Measurements from ENCODE around the gene TXNL4A.

Gene TXNL4A

GRCh38 chr18:79930020-79930642 is 58.2 kb downstream of the TXNL4A start:
- no peak for TF ChIP-seq CSRNP3 (CRISPR knock-in tag; IDR thresholded peaks at IDR 0.05)
- TF ChIP-seq OSR1 (CRISPR knock-in tag; IDR thresholded peaks at IDR 0.05) = no peak
- no peak for TF ChIP-seq TSHZ2 (CRISPR knock-in tag; IDR thresholded peaks at IDR 0.05)
- TF ChIP-seq ZFP30 (CRISPR knock-in tag; IDR thresholded peaks at IDR 0.05) = no peak
- TF ChIP-seq ZNF565 (CRISPR knock-in tag; conservative IDR thresholded peaks at IDR 0.05; ENCODE audit: low read depth) = no peak
- TF ChIP-seq ZNF70 (CRISPR knock-in tag; IDR thresholded peaks at IDR 0.05) = no peak
- no peak for TF ChIP-seq RARB (CRISPR knock-in tag; IDR thresholded peaks at IDR 0.05)
- no peak for TF ChIP-seq ZC3H10 (CRISPR knock-in tag; IDR thresholded peaks at IDR 0.05)
- TF ChIP-seq CSDC2 (CRISPR knock-in tag; IDR thresholded peaks at IDR 0.05) = no peak
- TF ChIP-seq POU6F1 (CRISPR knock-in tag; IDR thresholded peaks at IDR 0.05; ENCODE audit: borderline replicate concordance, low read depth) = no peak
- no peak for TF ChIP-seq ZNF8 (CRISPR knock-in tag; IDR thresholded peaks at IDR 0.05)
- no peak for TF ChIP-seq PPARA (CRISPR knock-in tag; IDR thresholded peaks at IDR 0.05; ENCODE audit: borderline replicate concordance)
- no peak for TF ChIP-seq ZFP3 (CRISPR knock-in tag; IDR thresholded peaks at IDR 0.05)
- no peak for TF ChIP-seq CREB5 (CRISPR knock-in tag; IDR thresholded peaks at IDR 0.05; ENCODE audit: low read depth)
- no peak for TF ChIP-seq ESRRG (CRISPR knock-in tag; IDR thresholded peaks at IDR 0.05)
- ATAC-seq = no peak

DNA sequence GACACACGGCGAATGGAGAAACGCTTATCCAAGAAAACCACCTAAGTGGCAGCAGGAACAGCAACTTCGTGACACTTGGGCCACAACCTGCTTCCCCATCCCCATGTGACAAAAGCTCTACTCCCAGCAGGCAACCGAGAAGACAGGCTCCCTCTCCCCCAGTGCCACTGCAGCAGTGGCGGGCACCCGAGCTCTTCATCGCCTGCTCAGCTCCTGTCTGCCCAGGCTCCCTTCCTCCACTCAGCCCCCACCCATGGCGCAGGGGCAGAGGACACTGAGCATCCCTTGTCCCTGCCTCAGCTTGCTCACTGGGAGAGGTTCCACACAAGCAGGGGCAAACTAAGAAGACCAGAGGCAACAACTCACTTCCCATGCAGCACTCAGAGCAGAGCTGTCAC is 59.8 kb downstream of the TXNL4A start:
- TF ChIP-seq TCF4 (CRISPR knock-in tag; IDR thresholded peaks at IDR 0.05; ENCODE audit: borderline replicate concordance) = no peak
- no peak for TF ChIP-seq ZNF70 (CRISPR knock-in tag; IDR thresholded peaks at IDR 0.05)
- TF ChIP-seq RARB (CRISPR knock-in tag; IDR thresholded peaks at IDR 0.05) = no peak
- no peak for TF ChIP-seq ZNF565 (CRISPR knock-in tag; conservative IDR thresholded peaks at IDR 0.05; ENCODE audit: low read depth)
- TF ChIP-seq ESRRG (CRISPR knock-in tag; IDR thresholded peaks at IDR 0.05) = no peak
- TF ChIP-seq ARNTL (CRISPR knock-in tag; IDR thresholded peaks at IDR 0.05; ENCODE audit: borderline replicate concordance, low read depth) = no peak
- no peak for TF ChIP-seq POU6F1 (CRISPR knock-in tag; IDR thresholded peaks at IDR 0.05; ENCODE audit: borderline replicate concordance, low read depth)
- no peak for TF ChIP-seq TSHZ2 (CRISPR knock-in tag; IDR thresholded peaks at IDR 0.05)
- no peak for TF ChIP-seq ZNF8 (CRISPR knock-in tag; IDR thresholded peaks at IDR 0.05)
- TF ChIP-seq CSDC2 (CRISPR knock-in tag; IDR thresholded peaks at IDR 0.05) = no peak
- TF ChIP-seq ISL1 (CRISPR knock-in tag; IDR thresholded peaks at IDR 0.05) = no peak
- TF ChIP-seq ZFP30 (CRISPR knock-in tag; IDR thresholded peaks at IDR 0.05) = no peak
- TF ChIP-seq PPARA (CRISPR knock-in tag; IDR thresholded peaks at IDR 0.05; ENCODE audit: borderline replicate concordance) = no peak
- no peak for TF ChIP-seq GLIS3 (CRISPR knock-in tag; IDR thresholded peaks at IDR 0.05)
- TF ChIP-seq ZC3H10 (CRISPR knock-in tag; IDR thresholded peaks at IDR 0.05) = no peak
- no peak for TF ChIP-seq SNAI2 (CRISPR knock-in tag; IDR thresholded peaks at IDR 0.05)
- no peak for TF ChIP-seq PATZ1 (CRISPR knock-in tag; IDR thresholded peaks at IDR 0.05; ENCODE audit: borderline replicate concordance)
- TF ChIP-seq TOX (CRISPR knock-in tag; IDR thresholded peaks at IDR 0.05; ENCODE audit: borderline replicate concordance) = no peak
- TF ChIP-seq ZFP3 (CRISPR knock-in tag; IDR thresholded peaks at IDR 0.05) = no peak
- ATAC-seq = no peak
